TTC549 (cell line): Measurements from ENCODE around the gene TUBGCP5.
"Not testable (repeated sequence)": the region's sequence is repeated elsewhere in the genome, so short reads cannot be mapped to it uniquely, and the experiment has no call there.

Source experiments
- FAIRE-seq: peaks from 2 replicates; lab custom pipeline; 2012; peaks lifted over from hg19 to GRCh38; lab: Jason Lieb, UNC

TUBGCP5 gene

GRCh38 chr15:23039143-23039916, at the start of gene TUBGCP5:
TSS of gene TUBGCP5 (minus strand) at chr15:23039569. CDS start at chr15:23039543, 26 bp downstream.
- FAIRE-seq, result no peak

DNA sequence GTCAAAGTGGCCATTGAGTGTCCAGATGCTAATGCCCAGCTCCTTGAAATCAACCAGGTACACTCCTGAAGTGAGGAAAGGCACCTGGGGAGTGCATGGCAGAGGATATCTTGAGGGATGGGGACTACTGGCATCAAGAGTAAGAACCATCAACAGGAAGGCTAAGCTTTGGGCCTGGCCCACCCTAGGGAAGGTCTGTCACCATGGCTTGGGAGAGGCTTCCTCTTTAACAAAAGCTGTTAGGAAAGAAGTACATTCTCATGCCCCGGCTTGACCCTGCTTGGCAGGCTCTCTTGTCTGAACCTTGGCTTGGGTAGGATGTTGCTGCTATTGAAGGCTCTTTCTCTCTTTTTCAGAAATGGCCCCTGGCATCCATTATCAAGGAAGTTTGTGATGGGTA, 43.7 kb upstream of the TUBGCP5 start:
- no peak for FAIRE-seq

DNA sequence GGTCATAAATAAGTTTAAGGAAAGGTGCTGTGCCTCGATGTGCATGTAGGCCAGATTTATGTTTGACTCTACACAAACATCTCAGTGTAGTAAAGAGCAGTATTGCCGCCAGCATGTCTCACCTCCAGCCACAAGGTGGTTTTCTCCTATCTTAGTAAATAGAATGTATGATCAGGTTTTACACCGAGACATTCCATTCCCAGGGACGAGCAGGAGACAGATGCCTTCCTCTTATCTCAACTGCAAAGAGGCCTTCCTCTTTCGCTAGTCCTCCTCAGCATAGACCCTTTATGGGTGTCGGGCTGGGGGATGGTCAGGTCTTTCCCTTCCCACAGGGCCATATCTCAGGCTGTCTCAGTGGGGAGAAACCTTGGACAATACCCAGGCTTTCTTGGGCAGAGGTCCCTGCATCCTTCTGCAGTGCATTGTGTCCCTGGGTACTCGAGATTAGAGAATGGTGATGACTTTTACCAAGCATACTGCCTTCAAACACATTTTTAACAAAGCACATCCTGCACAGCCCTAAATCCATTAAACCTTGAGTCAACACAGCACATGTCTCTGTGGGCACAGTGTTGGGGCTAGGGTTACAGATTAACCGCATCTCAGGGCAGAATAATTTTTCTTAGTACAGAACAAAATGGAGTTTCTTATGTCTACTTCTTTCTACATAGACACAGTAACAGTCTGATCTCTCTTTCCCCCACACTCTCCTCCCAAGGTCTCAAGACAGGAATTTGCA, 42.8 kb upstream of the TUBGCP5 start:
- FAIRE-seq, result not testable (repeated sequence)

- no peak for FAIRE-seq
These were observed 41.9 kb upstream of the TUBGCP5 start for GRCh38 chr15:23081271-23081670.

GRCh38 chr15:23079766-23080165, 40.4 kb upstream of the TUBGCP5 start:
- no peak for FAIRE-seq

DNA sequence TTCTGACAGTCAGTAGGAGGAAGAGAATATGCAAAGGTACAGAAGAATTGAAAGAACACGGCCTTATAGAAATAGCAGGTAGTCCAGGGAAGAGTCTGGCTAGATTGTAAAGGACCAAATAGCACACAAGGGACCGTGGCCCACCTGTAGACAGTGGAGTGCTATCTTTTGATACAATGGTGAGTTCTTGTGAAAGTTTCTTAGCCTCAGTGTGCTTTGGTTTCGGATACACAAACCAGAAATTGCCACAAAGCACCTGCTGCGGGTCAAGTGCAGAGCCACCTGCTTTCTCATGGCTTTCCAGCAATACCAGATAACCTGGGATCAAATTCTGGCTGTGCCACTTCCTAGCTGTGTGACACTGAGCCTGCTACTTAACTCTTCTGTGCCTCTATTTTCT, 36.6 kb upstream of the TUBGCP5 start:
- FAIRE-seq, result no peak

DNA sequence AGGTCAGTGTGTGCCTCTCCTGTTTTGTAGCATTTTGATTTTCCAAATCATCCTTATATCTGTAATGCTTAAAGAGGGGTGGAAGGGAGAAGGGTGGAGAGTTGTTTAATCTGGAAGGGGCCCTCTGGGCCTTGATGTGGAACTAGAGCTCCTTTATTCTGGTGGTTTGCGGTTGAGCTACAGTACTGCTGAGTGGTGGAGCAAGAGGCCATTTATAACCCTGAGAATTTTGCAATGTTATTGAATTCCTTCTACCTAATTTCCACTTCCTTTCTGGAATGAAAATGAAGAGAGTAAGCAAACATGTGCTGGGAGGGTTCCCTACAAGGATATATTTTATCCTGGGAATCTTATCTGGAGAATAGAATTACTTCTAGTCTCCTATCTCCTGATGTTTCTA, 35.3 kb upstream of the TUBGCP5 start:
- no peak for FAIRE-seq

- no peak for FAIRE-seq
These were observed 34.7 kb upstream of the TUBGCP5 start for GRCh38 chr15:23073890-23074646.

- no peak for FAIRE-seq
These were observed 33.3 kb upstream of the TUBGCP5 start for GRCh38 chr15:23072633-23073032.

DNA sequence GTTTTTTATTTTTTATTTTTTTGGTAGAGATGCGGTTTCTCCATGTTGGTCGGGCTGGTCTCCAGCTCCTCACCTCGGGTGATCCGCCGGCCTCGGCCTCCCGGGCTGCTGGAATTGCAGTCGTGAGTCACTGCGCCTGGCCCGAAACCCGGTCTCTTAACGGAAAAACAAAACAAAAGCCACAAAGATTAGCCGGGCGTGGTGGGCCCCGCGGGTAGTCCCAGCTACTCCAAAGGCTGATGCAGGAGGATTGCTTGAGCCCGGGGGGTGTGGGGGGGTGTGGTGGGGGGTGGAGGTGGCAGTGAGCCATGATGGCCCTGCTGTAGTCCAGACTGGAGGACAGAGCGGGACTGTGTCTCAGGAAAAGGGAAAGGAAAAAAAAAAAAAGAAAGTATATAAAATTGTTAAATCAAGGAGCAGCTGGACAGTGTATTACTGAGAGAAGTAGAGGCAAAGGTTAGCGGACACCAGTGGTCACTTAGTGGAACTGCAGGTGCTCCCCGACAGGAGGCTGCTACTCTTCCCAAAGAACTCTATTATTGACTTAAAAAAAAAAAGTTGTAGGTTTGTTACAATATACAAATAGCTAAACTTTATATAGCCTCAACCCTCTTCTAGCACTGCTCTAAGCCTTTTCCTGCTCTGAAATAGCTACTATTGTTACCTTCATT, 30.3 kb upstream of the TUBGCP5 start:
- no peak for FAIRE-seq

GRCh38 chr15:23067416-23067815, 28.0 kb upstream of the TUBGCP5 start:
- no peak for FAIRE-seq

DNA sequence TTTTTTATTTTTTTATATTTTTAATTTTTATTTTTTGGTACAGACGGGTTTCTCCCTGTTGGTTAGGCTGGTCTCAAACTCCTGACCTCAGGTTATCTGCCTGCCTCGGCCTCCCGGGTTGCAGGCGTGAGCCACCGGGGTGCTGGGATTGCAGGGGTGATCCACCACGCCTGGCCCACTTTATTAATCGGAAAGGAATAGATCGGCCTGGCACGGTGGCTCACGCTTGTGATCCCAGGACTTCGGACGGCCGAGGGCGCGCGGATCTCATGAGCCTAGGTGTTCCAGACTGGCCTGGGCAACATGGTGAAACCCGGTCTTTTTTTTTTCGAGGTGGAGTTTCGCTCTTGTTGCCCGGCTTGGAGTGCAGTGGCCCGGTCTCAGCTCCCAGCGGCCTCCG, 26.5 kb upstream of the TUBGCP5 start:
- no peak for FAIRE-seq

DNA sequence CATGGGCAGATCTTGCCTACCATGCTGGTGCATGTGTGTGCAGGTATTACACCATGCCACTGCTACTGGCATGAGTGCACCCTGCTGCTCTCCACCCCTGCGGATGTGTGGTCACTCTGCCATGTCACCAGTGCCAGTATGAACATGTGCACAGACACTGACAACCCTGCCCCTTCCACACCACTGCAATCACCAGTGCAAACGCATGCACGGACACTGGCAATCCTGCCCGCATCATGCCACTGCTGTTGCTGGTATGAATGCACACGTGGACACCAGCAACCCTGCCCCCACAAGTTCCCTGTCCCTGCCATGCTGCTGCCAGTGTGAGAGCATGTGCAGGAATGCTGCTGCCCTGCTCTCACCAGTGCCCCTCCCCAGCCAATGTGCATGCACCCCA, 24.8 kb upstream of the TUBGCP5 start:
- no peak for FAIRE-seq

DNA sequence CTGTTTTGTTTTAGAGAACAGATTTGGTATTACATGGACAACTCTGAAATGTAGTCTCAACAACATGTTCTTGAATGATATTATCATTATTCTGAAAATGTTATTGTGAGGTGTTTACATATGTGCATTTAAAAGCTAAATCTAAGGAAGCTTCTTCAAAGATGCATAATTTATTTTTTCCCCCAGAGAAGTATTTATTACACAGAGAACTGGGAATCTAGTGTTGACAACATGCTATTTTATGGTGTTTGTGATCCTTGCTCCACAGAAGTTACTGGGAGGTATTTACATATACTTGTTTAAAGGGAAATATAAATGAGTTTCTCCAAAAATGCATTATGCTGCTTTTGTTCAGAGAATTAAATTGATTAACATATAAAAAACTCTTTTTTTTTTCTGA, 18.3 kb upstream of the TUBGCP5 start:
- no peak for FAIRE-seq

DNA sequence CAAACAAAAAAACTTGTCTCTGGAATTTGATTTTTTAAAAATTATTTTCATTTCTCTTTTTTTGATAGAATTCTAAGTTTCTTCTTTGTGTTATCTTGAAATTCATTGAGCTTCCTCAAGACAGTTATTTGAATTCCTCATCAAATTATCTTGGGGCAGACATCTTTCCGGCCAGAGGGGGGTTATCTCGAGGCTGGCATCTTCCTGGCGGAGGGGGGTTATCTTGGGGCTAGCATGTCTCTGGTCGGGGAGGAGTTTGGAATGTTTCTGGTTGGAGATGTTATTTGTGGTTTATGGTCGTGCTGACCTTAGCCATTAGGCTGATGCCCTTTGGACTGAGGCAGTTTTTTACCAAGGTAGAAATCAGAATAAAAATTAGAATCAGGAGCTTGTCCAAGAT, 15.9 kb upstream of the TUBGCP5 start:
- no peak for FAIRE-seq

GRCh38 chr15:23052522-23052921, 13.2 kb upstream of the TUBGCP5 start:
- FAIRE-seq, result no peak

DNA sequence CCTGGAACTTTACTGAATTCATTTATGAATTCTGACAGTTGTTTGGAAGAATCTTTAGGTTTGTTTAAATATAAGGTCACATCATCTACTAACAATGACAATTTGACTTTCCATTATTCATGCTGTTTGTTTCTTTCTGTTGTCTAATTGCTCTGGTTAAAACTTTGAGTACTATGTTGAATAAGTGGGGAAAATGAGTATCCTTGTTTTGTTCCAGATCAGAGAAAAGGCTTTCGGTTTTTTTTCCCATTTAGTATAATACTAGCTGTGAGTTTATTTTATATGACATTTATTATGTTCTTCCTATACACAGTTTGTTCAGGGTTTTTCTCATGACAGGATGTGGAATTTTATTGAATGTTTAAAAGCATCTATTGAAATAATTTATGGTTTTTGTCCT, 11.3 kb upstream of the TUBGCP5 start:
- FAIRE-seq, result no peak

DNA sequence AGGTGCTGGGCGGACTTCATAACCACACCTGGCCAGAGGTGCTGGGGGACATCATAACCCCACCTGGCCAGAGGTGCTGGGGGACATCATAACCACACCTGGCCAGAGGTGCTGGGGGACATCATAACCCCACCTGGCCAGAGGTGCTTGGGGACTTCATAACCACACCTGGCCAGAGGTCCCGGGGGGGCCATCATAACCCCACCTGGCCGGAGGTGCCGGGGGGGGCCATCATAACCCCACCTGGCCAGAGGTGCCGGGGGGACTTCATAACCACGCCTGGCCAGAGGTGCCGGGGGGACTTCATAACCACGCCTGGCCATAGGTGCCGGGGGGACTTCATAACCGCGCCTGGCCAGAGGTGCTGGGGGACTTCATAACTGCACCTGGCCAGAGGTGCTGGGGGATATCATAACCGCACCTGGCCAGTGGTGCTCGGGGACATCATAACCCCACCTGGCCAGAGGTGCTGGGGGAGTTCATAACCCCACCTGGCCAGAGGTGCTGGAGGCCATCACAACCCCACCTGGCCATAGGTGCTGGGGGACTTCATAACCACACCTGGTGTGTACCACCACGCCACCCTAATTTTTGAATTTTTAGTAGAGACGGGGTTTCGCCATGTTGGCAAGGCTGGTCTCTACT, 10.7 kb upstream of the TUBGCP5 start:
- FAIRE-seq, result no peak

DNA sequence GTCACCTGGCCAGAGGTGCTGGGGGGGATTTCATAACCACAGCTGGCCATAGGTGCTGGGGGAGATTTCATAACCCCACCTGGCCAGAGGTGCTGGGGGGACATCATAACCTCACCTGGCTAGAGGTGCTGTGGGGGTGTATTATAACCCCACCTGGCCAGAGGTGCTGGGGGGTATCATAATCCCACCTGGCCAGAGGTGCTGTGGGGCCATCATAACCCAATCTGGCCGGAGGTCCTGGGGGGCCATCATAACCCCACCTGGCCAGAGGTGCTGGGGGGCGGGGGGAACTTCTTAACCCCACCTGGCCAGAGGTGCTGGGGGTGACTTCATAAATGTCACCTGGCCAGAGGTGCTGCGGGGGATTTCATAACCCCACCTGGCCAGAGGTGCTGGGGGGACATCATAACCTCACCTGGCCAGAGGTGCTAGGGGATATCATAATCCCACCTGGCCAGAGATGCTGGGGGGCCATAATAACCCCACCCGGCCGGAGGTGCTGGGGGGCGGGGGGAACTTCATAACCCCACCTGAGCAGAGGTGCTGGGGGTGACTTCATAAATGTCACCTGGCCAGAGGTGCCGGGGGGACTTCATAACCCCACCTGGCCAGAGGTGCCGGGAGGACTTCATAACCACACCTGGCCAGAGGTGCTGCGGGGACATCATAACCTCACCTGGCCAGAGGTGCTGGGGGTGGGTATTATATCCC, 9.4 kb upstream of the TUBGCP5 start:
- FAIRE-seq, result not testable (repeated sequence)

- not testable (repeated sequence) for FAIRE-seq
These were observed 4.6 kb upstream of the TUBGCP5 start for GRCh38 chr15:23043987-23044386.

DNA sequence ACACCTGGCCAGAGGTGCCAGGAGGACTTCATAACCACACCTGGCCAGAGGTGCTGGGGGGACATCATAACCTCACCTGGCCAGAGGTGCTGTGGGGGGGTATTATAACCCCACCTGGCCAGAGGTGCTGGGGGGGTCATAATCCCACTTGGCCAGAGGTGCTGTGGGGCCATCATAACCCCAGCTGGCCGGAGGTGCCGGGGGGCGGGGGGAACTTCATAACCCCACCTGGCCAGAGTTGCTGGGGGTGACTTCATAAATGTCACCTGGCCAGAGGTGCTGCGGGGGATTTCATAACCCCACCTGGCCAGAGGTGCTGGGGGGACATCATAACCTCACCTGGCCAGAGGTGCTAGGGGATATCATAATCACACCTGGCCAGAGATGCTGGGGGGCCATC, 4.2 kb upstream of the TUBGCP5 start:
- not testable (repeated sequence) for FAIRE-seq
